GM19193 (cell line): ENCODE results near the gene AFTPH.

Experiments
- POLR2A ChIP-seq: IDR thresholded peaks from 4 replicates; pipeline ENCODE4 v1.6.1; 2011; ENCODE audit not compliant: insufficient read depth, insufficient read length; ENCODE audit errors: extremely low read depth

Gene AFTPH

GRCh38 chr2:64523666-64524603 is at the start of gene AFTPH:
Gene AFTPH, plus strand, starts transcription at chr2:64524328. Its CDS starts 27,147 bp downstream, at chr2:64551475.
- peak; percentile 88 for TF ChIP-seq POLR2A

- no peak for TF ChIP-seq POLR2A
Measured at GRCh38 chr2:64474636-64475035, 49.5 kb upstream of the AFTPH start.

GRCh38 chr2:64477037-64477436 is 47.1 kb upstream of the AFTPH start:
- TF ChIP-seq POLR2A: no peak

GRCh38 chr2:64477979-64478378 is 46.1 kb upstream of the AFTPH start:
- TF ChIP-seq POLR2A: no peak

- no peak for TF ChIP-seq POLR2A
Measured at GRCh38 chr2:64478502-64479230, 45.5 kb upstream of the AFTPH start.

- TF ChIP-seq POLR2A: no peak
Measured at GRCh38 chr2:64479259-64480117, 44.6 kb upstream of the AFTPH start.

GRCh38 chr2:64481665-64482064 is 42.5 kb upstream of the AFTPH start:
- no peak for TF ChIP-seq POLR2A

- no peak for TF ChIP-seq POLR2A
Measured at GRCh38 chr2:64482243-64482642, 41.9 kb upstream of the AFTPH start.

GRCh38 chr2:64482765-64483504 is 41.2 kb upstream of the AFTPH start:
- TF ChIP-seq POLR2A: no peak

GRCh38 chr2:64485331-64485730 is 38.8 kb upstream of the AFTPH start:
- TF ChIP-seq POLR2A: no peak

- TF ChIP-seq POLR2A: no peak
Measured at GRCh38 chr2:64485961-64486360, 38.2 kb upstream of the AFTPH start.

- TF ChIP-seq POLR2A: no peak
Measured at GRCh38 chr2:64487256-64488049, 36.7 kb upstream of the AFTPH start.
